Esophagus muscularis mucosa (tissue), 4 donors: ENCODE results near the gene BCL7A. TPM values are rescaled to one million over a fixed set of nuclear protein-coding genes. Genes with fewer than 3 reads are reported as not detected.

Experiments used
- DNase-seq: peaks from one replicate; pipeline ENCODE4 v3.0.0-alpha.2; 2017; ENCODE audit errors: extremely low spot score
- H3K27ac ChIP-seq, 4 donors: fragments of 200-600 bp; sonication (generic); replicated peaks in 1 of 4; 1 replicate in 3 of 4; 2 replicates in 1 of 4; pipeline ENCODE4 v1.5.1; 2016 to 2019; ENCODE audit warnings: mild to moderate bottlenecking in 1 of 4
- H3K27me3 ChIP-seq, 4 donors: fragments of 200-600 bp; sonication (generic); one replicate each; pipeline versions ENCODE4 v1.5.1 to v1.6.0; 2016 to 2019
- H3K36me3 ChIP-seq, 4 donors: fragments of 200-600 bp; sonication (generic); one replicate each; pipeline ENCODE4 v1.5.1; 2016 to 2019
- H3K4me1 ChIP-seq, 4 donors: fragments of 200-600 bp; sonication (generic); one replicate each; pipeline ENCODE4 v1.5.1; 2016 to 2019
- H3K4me3 ChIP-seq, 4 donors: fragments of 200-600 bp; sonication (generic); 1 replicate in 2 of 4; 2 replicates in 2 of 4; pipeline ENCODE4 v1.5.1; 2016 to 2019; ENCODE audit warnings: mild to moderate bottlenecking in 4 of 4, moderate library complexity in 1 of 4
- H3K9me3 ChIP-seq, 4 donors: fragments of 200-600 bp; sonication (generic); 1 replicate in 3 of 4; 2 replicates in 1 of 4; pipeline ENCODE4 v1.5.1; 2016 to 2019
- CTCF ChIP-seq, 3 experiments: fragments of 200-600 bp in 2 of 3; fragments of 450-650 bp in 1 of 3; sonication (generic) in 2 of 3; IDR thresholded peaks; one replicate each; pipeline ENCODE4 v1.5.1; 2017 to 2019; ENCODE audit warnings: antibody characterized with exemption in 3 of 3, mild to moderate bottlenecking in 2 of 3, moderate library complexity in 1 of 3
- EP300 ChIP-seq: sonication (generic); formaldehyde crosslinking; IDR thresholded peaks from one replicate; pipeline ENCODE4 v1.6.1; 2017; ENCODE audit warnings: antibody characterized with exemption
- POLR2A ChIP-seq: fragments of 450-650 bp; IDR thresholded peaks from one replicate; pipeline ENCODE4 v1.6.1; 2017; ENCODE audit warnings: antibody characterized with exemption, moderate library complexity, mild to moderate bottlenecking, low read depth
- POLR2AphosphoS5 ChIP-seq, 2 donors: sonication (generic); formaldehyde crosslinking; IDR thresholded peaks; one replicate each; pipeline ENCODE4 v1.6.1; 2017; ENCODE audit warnings: antibody characterized with exemption in 2 of 2
- WGBS: methylation state at CpG from one replicate; pipeline ENCODE4 v1.1.5; 2018; 5-methylcytosine and 5-hydroxymethylcytosine counted together
- intact Hi-C: fragments of 100-400 bp; cut with DNase I; formaldehyde crosslinking; loops from one replicate; pipeline ENCODE4 v1.15.1; 2023
- total RNA-seq, 4 donors: library from RNA; depleted of rRNA; stranded (reverse); fragments of >200 nt; gene quantifications; one replicate each; pipeline versions ENCODE4 v1.1.0 to v1.2.1, GENCODE V29; 2016

The BCL7A gene
- total RNA-seq, 4 donors from 2014 or later: 2.9 to 10.1 (median 6.3) TPM

DNA sequence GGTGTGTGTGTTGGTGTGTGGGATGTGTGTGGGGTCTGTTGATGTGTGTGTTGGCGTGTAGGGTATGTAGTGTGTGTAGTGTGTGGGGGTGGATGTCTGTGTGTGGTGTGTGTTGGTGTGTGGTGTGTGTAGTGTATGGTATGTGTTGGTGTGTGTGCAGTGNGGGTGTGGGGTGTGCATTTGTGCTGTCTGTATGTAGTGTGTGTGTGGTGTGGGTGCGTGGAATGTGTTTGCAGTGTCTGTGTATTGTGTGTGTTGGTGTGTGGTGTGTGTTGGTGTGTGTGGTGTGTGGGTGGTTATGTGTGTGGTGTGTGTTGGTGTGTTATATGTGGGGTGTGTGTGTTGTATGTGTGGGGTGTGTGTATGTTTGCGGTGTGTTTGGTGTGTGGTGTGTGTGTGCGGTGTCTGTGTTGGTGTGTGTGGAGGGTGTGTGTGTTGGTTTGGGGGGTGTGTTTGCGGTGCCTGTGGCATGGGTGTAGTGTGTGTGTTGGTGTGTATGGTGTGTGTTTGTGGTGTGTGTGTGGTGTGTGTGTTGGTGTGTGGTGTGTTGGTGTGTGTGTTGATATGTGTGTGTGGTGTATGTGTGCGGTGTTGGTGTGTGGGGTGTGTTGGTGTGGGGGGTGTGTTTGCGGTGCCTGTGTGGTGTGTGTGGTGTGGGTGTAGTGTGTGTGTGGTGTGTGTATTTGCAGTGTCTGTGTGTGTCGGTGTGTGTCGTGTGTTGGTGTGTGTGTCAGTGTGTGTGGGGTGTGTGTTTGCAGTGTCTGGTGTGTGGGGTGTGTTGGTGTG, 71.6 kb downstream of the BCL7A start:
- WGBS: 94% methylated on average over 9 of the region's 9 CpGs
- DNase-seq: no peak
- no peaks in the 10 kb centered on the region for H3K9me3 ChIP-seq
- H3K27me3 ChIP-seq: no peaks in the 10 kb centered on the region
- intact Hi-C loops: no loop called here
- H3K36me3 ChIP-seq: no peaks in the 10 kb centered on the region
- peak overlapping the region in 3 of 4 donors; percentile 35 to 77 (median 45) for H3K27ac ChIP-seq
- H3K4me3 ChIP-seq: no peak overlapping the region
- TF ChIP-seq POLR2A: no peak
- TF ChIP-seq EP300: no peak
- no peak for TF ChIP-seq CTCF (IDR thresholded peaks at IDR 0.05)
- H3K4me1 ChIP-seq: peaks cover 85 to 100% (median 98%) of the 10 kb centered on the region in 4 donors

DNA sequence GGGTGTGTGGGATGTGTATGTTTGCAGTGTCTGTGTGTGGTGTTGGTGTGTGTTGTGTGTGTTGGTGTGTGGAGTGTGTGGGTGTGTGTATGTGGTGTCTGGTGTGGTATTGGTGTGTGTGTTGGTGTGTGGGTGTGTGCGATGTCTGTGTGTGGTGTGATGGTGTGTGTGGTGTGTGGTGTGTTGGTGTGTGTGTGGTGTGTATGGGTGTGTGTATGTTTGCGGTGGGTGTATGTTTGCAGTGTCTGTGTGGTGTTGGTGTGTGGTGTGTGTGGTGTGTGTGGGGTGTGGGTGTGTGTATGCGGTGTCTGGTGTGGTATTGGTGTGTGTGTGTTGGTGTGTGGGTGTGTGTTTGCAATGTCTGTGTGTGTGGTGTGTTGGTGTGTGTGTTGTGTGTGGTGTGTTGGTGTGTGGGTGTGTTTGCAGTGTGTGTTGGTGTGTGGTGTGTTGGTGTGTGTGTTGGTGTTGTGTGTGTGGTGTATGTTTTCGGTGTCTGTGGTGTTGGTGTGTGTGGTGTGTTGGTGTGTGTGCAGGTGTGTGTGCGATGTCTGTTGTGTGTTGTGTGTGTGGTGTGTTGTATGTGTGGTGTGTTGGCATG, 72.6 kb downstream of the BCL7A start:
- intact Hi-C loops: no loop called here
- peak overlapping the region; percentile 35 to 60 (median 46) for H3K27ac ChIP-seq
- peaks cover 86 to 100% (median 98%) of the 10 kb centered on the region in 4 donors for H3K4me1 ChIP-seq
- no peak for DNase-seq
- H3K27me3 ChIP-seq: no peaks in the 10 kb centered on the region
- H3K36me3 ChIP-seq: no peaks in the 10 kb centered on the region
- H3K9me3 ChIP-seq: no peaks in the 10 kb centered on the region
- WGBS: 95% methylated on average over 5 of the region's 5 CpGs
- TF ChIP-seq CTCF (IDR thresholded peaks at IDR 0.05) (no peak), EP300 (no peak), POLR2A (no peak), POLR2AphosphoS5 (IDR thresholded peaks at IDR 0.05) (no peak)
- no peak overlapping the region for H3K4me3 ChIP-seq

- Histone ChIP-seq H3K36me3 (no peaks in the 10 kb centered on the region), H3K9me3 (no peaks in the 10 kb centered on the region), H3K27me3 (no peaks in the 10 kb centered on the region), H3K27ac (peak overlapping the region; percentile 35 to 60 (median 46)), H3K4me1 (peaks cover 86 to 100% (median 98%) of the 10 kb centered on the region in 4 donors), H3K4me3 (no peak overlapping the region)
- WGBS: 66% methylated on average over 10 of the region's 10 CpGs
- TF ChIP-seq EP300 (no peak), CTCF (IDR thresholded peaks at IDR 0.05) (no peak), POLR2AphosphoS5 (IDR thresholded peaks at IDR 0.05) (no peak), POLR2A (no peak)
- DNase-seq: no peak
- intact Hi-C loops: no loop called here
These were observed 73.3 kb downstream of the BCL7A start for GRCh38 chr12:122094735-122095631.

GRCh38 chr12:122096014-122096413, 74.3 kb downstream of the BCL7A start:
- Histone ChIP-seq H3K4me3 (no peak overlapping the region), H3K9me3 (no peaks in the 10 kb centered on the region), H3K27ac (peak overlapping the region; percentile 76 to 81 (median 78)), H3K36me3 (no peaks in the 10 kb centered on the region), H3K27me3 (no peaks in the 10 kb centered on the region), H3K4me1 (peaks cover 86 to 100% (median 98%) of the 10 kb centered on the region in 4 donors)
- 88% methylated on average over 8 of the region's 9 CpGs for WGBS
- TF ChIP-seq CTCF (IDR thresholded peaks at IDR 0.05) (no peak), POLR2A (no peak), POLR2AphosphoS5 (IDR thresholded peaks at IDR 0.05) (no peak), EP300 (no peak)
- DNase-seq: no peak
- intact Hi-C loops: no loop called here
